Activated CD4-positive, alpha-beta T cell treated with anti-CD3 and anti-CD28 coated beads, Interleukin-2, amount 10 ng/mL, durations not matched to agents 7 days and 5 days (primary cell): ENCODE data around the gene SRC. TPM values are rescaled to one million over a fixed set of nuclear protein-coding genes. Genes with fewer than 3 reads are reported as not detected.

ENCODE experiments used
- CTCF ChIA-PET: fragments of 350-600 bp; sonication (Branson Sonifier 250); formaldehyde crosslinking; loops from one replicate; lab custom pipeline; 2021; ENCODE audit warnings: antibody characterized with exemption; lab: Charles Lee
- POLR2A ChIA-PET: fragments of 350-600 bp; sonication (Branson Sonifier 250); formaldehyde crosslinking; loops from one replicate; lab custom pipeline; 2021; ENCODE audit warnings: antibody characterized with exemption; lab: Charles Lee
- DNase-seq: peaks from one replicate; pipeline ENCODE4 v3.0.0-alpha.2; 2020
- H3K27ac Mint-ChIP-seq: one replicate; pipeline ENCODE4 v1.8.0; 2021; ENCODE audit warnings: mild to moderate bottlenecking, moderate library complexity, mixed read lengths
- H3K27me3 Mint-ChIP-seq: one replicate; pipeline ENCODE4 v1.8.0; 2021; ENCODE audit warnings: mixed read lengths
- H3K36me3 Mint-ChIP-seq: one replicate; pipeline ENCODE4 v1.8.0; 2021; ENCODE audit warnings: low read depth, mixed read lengths
- H3K4me1 Mint-ChIP-seq: one replicate; pipeline ENCODE4 v1.8.0; 2021; ENCODE audit warnings: mixed read lengths
- H3K4me3 Mint-ChIP-seq: one replicate; pipeline ENCODE4 v1.8.0; 2021; ENCODE audit warnings: mild to moderate bottlenecking, moderate library complexity, mixed read lengths
- H3K9me3 Mint-ChIP-seq: one replicate; pipeline ENCODE4 v1.8.0; 2021; ENCODE audit warnings: mixed read lengths
- total RNA-seq, 2 experiments: library from RNA; stranded (reverse); gene quantifications; one replicate each; pipeline ENCODE4 v1.2.3, GENCODE V29; 2021

The SRC gene
- total RNA-seq, 2 experiments from 2014 or later, result 2.1 to 2.6 TPM

- Mint-ChIP-seq H3K4me1 (peaks cover 6% of the 10 kb centered on the region), H3K9me3 (no peaks in the 10 kb centered on the region), H3K27me3 (no peaks in the 10 kb centered on the region), H3K27ac (no peak overlapping the region), H3K4me3 (no peak overlapping the region), H3K36me3 (no peaks in the 10 kb centered on the region)
- ChIA-PET POLR2A (no interaction called here), CTCF (no interaction called here)
- no peak for DNase-seq
Observed at GRCh38 chr20:37349517-37350491, 3.9 kb downstream of the SRC start.

- DNase-seq, result no peak
- H3K36me3 Mint-ChIP-seq, result no peaks in the 10 kb centered on the region
- H3K4me3 Mint-ChIP-seq, result no peak overlapping the region
- H3K27me3 Mint-ChIP-seq, result no peaks in the 10 kb centered on the region
- ChIA-PET POLR2A (no interaction called here), CTCF (interaction anchor here (1.2 kb wide), 1 partner anchor 23 kb away, joined by 3 read pairs; no protein-coding TSS in a partner anchor)
- peak overlapping the region; percentile 54 for H3K27ac Mint-ChIP-seq
- H3K9me3 Mint-ChIP-seq, result no peaks in the 10 kb centered on the region
- no peaks in the 10 kb centered on the region for H3K4me1 Mint-ChIP-seq
Observed at GRCh38 chr20:37350649-37351574, 5.0 kb downstream of the SRC start.

GRCh38 chr20:37351689-37352607, 6.0 kb downstream of the SRC start:
- no peaks in the 10 kb centered on the region for H3K27me3 Mint-ChIP-seq
- ChIA-PET CTCF (interaction anchor here (1.2 kb wide), 1 partner anchor 22 kb away, joined by 3 read pairs; no protein-coding TSS in a partner anchor), POLR2A (no interaction called here)
- no peak overlapping the region for H3K4me3 Mint-ChIP-seq
- no peaks in the 10 kb centered on the region for H3K36me3 Mint-ChIP-seq
- no peak for DNase-seq
- no peak overlapping the region for H3K27ac Mint-ChIP-seq
- H3K9me3 Mint-ChIP-seq, result no peaks in the 10 kb centered on the region
- H3K4me1 Mint-ChIP-seq, result no peaks in the 10 kb centered on the region

- Mint-ChIP-seq H3K9me3 (no peaks in the 10 kb centered on the region), H3K4me1 (no peaks in the 10 kb centered on the region), H3K27ac (no peak overlapping the region), H3K4me3 (no peak overlapping the region), H3K36me3 (no peaks in the 10 kb centered on the region), H3K27me3 (no peaks in the 10 kb centered on the region)
- ChIA-PET POLR2A (no interaction called here), CTCF (interaction anchor here (1.2 kb wide), 1 partner anchor 21 kb away, joined by 3 read pairs; no protein-coding TSS in a partner anchor)
- DNase-seq, result no peak
Observed at GRCh38 chr20:37352608-37352980, 6.7 kb downstream of the SRC start.

GRCh38 chr20:37353285-37353849, 7.4 kb downstream of the SRC start:
- H3K27me3 Mint-ChIP-seq, result no peaks in the 10 kb centered on the region
- H3K36me3 Mint-ChIP-seq, result no peaks in the 10 kb centered on the region
- CTCF ChIA-PET, result interaction anchor here (0.5 kb wide), 1 partner anchor 274 kb away, joined by 3 read pairs; no protein-coding TSS in a partner anchor
- H3K4me1 Mint-ChIP-seq, result no peaks in the 10 kb centered on the region
- no peak for DNase-seq
- POLR2A ChIA-PET, result no interaction called here
- H3K9me3 Mint-ChIP-seq, result no peaks in the 10 kb centered on the region
- no peak overlapping the region for H3K4me3 Mint-ChIP-seq
- no peak overlapping the region for H3K27ac Mint-ChIP-seq

DNA sequence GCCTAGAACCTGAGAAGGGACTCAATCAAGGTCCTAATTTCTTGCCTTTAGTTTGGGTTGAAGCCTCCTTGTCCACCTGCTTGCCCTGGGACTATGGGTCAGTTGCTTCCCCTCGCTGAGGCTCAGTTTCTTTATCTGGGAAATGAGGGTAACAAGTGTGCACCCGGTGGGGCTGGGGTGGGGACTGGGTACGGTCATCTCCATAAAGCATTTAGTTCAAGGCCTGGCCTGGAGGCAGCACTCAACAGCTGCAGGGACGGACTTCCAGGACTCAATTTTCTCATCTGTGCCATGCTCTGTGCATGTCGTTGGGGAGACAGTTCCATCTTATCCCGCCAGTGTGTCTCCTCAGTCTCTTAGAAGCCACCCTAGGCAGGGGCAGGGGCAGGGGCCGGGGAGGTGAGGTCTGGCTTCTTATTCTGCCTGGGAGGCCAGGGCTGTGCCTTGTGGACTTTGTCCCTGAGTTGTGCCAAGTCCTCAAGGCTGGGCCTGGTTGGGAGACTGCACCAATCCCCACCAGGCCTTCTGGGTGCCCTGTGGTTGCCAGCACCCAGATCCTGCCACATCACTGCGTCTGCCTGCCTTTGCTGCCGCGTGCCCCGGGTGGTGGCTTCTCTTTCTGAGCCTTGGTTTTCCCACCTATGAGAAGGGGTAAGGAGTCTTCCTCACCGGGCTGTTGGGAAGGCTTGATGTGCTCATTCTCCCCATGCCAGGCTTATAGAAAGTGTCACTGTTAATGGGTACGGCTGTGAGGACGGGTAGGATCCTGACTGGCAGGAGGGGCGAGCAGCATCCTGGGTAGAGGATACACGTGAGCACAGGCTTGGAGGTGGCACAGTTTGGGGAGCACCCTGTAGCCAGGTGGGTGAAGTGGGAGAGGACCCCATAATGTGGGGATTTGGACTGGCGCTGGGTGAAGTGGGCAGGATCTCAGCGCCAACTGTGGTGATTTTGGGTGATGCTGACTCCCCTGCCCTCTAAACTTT, 8.6 kb downstream of the SRC start:
- H3K36me3 Mint-ChIP-seq, result no peaks in the 10 kb centered on the region
- DNase-seq, result no peak

GRCh38 chr20:37355252-37356180, 9.6 kb downstream of the SRC start:
- no peaks in the 10 kb centered on the region for H3K4me1 Mint-ChIP-seq
- CTCF ChIA-PET, result no interaction called here
- no peaks in the 10 kb centered on the region for H3K27me3 Mint-ChIP-seq
- no peaks in the 10 kb centered on the region for H3K9me3 Mint-ChIP-seq
- H3K27ac Mint-ChIP-seq, result no peak overlapping the region
- DNase-seq, result no peak
- POLR2A ChIA-PET, result no interaction called here
- H3K4me3 Mint-ChIP-seq, result no peak overlapping the region
- H3K36me3 Mint-ChIP-seq, result no peaks in the 10 kb centered on the region

More for the DNA sequence above, 8.6 kb downstream of the SRC start:
- no peaks in the 10 kb centered on the region for H3K9me3 Mint-ChIP-seq
- ChIA-PET POLR2A (no interaction called here), CTCF (interaction anchor here (0.5 kb wide), 1 partner anchor 143 kb away, joined by 3 read pairs; no protein-coding TSS in a partner anchor)
- no peaks in the 10 kb centered on the region for H3K27me3 Mint-ChIP-seq
- H3K4me1 Mint-ChIP-seq, result no peaks in the 10 kb centered on the region
- H3K4me3 Mint-ChIP-seq, result no peak overlapping the region
- no peak overlapping the region for H3K27ac Mint-ChIP-seq

- H3K27ac Mint-ChIP-seq, result no peak overlapping the region
Observed at GRCh38 chr20:37356387-37356786, 10.4 kb downstream of the SRC start.

DNA sequence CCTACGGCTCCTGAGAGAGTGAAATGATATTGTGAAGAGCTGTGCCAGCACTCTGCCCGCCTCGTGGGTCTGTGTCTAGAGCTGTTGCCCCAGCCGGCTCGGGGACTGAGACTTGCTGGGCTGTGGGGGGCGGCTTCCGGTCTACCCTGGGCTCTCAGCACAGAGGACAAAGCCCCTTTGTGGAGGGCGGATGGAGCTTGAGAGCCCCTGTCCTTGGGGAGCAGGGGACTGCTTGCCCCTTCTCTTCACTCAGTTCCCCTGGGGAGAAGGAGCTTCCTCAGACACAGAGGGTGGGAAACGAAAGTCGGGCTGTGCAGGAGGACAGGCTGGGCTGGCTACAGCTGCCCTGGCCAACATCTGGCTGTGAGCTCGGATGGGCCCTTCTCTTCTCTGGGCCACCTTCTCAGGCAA, 11.0 kb downstream of the SRC start:
- ChIA-PET CTCF (interaction anchor here (0.9 to 1.0 kb wide), 3 partner anchors 9 to 186 kb away, joined by 3 to 4 read pairs (median 4); no protein-coding TSS in a partner anchor), POLR2A (no interaction called here)
- no peak overlapping the region for H3K27ac Mint-ChIP-seq
- DNase-seq, result no peak
- no peaks in the 10 kb centered on the region for H3K27me3 Mint-ChIP-seq
- H3K4me1 Mint-ChIP-seq, result no peaks in the 10 kb centered on the region
- no peak overlapping the region for H3K4me3 Mint-ChIP-seq
- no peaks in the 10 kb centered on the region for H3K36me3 Mint-ChIP-seq
- H3K9me3 Mint-ChIP-seq, result no peaks in the 10 kb centered on the region

More at GRCh38 chr20:37356387-37356786, 10.4 kb downstream of the SRC start:
- H3K27me3 Mint-ChIP-seq, result no peaks in the 10 kb centered on the region
- H3K36me3 Mint-ChIP-seq, result no peaks in the 10 kb centered on the region
- no peaks in the 10 kb centered on the region for H3K4me1 Mint-ChIP-seq
- CTCF ChIA-PET, result interaction anchor here (0.9 to 1.0 kb wide), 3 partner anchors 8 to 185 kb away, joined by 3 to 4 read pairs (median 4); no protein-coding TSS in a partner anchor
- no peak overlapping the region for H3K4me3 Mint-ChIP-seq
- no peaks in the 10 kb centered on the region for H3K9me3 Mint-ChIP-seq
- DNase-seq, result no peak
- POLR2A ChIA-PET, result no interaction called here
